Measurements from ENCODE around the gene PDE1C. TPM values are rescaled to one million over a fixed set of nuclear protein-coding genes. Genes with fewer than 3 reads are reported as not detected.
"Not testable (repeated sequence)": the region's sequence is repeated elsewhere in the genome, so short reads cannot be mapped to it uniquely, and the experiment has no call there.

The PDE1C gene
- total RNA-seq = 12.2 TPM

DNA sequence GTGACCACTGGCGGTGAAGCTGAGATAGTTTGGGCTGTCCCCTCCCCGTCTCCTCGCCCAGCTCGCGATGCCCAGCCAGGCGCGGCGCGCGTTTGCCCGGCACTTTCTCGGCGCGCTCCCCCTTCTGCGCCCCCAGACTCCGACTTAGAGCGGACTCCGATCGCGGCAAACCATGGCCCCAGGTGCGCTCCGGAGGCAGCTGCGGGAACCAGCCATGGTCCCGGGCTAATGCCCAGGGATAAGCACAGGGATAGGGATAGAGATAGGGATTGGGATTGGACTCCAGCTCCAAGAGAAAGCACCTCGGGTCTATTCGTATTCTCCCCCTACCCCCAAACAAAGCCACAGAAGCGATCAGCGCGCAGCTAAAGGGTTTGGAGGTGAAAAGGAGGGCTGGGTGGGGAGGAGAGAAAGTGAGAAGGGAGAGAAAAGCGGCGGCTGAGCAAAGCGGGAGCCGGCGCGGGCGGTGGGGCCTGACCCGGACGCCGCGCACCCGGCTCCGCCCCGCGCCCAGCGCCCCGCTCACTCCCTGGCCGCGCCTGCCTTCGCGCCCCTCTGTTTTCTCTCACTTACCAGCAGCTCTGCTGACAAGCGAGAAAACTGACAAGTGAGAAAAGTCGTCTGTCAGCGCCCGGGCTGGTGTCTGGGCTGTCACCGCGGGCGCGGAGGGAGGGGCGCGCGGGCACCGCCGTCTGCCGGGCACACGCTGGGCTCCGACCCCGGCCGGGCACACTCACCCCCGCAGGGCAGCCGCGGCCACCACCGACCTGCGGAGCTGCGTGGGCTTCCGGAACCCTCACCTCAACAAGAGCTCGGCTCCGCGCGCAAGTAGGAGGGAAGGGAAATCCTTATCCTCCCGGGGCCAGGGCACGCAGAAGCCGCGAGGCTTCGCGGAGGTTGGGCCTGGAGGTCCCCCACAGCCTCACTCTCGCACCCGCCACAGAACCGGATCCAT is at the start of gene PDE1C:
PDE1C (minus strand) TSS at position 2 of the 955 bp plus-strand sequence.
- no peak for DNase-seq (ENCODE audit: low spot score)

DNA sequence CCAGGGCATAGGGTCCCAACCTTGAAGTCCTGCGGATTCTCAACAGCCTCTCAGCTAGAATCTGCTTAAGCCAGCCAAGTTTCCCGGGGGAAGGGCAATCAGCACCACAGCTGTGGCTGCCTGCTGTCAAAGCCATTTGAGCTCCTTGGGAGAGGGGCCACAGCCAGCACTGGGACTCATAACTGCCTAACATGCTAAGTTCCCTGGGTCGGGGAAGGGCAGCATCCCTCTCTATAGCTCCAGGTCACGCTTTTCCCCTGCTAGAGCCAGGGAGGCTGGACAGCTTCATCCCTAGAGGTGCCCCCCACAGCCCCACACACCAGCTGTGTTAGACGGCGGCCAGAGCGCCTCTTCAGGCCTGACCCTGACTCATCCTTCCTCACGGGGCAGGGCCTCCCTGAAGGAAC is 49.6 kb upstream of the PDE1C start:
- no peak for DNase-seq (ENCODE audit: low spot score)

DNA sequence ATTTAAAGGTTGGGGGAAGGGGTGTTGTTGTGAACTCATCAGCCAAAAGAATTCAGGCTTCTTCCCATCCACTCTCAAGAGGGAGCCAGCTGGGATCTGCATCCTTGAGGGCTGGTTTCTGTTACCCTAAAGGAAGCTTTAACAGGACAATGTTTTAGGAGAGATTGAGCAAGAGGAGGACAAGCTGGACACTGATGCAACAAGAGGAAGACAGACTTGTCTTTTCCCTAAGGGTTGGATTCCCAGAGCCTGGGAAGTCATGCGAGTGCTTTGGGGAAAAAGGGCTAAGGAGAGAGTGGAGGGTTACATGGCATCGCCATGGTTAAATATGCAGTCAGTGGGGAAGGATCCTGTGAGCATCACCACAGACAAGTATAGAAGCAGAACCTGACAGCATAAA is 47.6 kb upstream of the PDE1C start:
- no peak for DNase-seq (ENCODE audit: low spot score)

DNA sequence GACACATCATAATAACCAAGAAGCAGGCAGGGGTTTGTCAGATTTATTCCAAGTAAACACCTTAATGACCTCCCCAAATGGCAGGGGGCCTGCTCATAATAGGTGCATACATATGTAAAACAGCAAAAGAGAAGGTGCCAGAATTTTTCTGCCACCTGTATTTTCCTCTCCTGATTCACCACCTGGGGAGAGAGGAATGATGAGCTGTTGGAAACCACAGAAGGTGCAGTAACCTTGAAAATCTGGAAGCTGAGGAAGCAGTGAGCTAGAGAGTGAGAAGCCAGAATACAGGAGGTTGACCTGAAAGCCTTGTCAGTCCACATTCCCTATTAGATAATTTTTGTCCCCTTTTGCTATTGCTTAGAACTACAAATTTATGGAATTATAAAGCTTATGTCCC is 46.2 kb upstream of the PDE1C start:
- no peak for DNase-seq (ENCODE audit: low spot score)

DNA sequence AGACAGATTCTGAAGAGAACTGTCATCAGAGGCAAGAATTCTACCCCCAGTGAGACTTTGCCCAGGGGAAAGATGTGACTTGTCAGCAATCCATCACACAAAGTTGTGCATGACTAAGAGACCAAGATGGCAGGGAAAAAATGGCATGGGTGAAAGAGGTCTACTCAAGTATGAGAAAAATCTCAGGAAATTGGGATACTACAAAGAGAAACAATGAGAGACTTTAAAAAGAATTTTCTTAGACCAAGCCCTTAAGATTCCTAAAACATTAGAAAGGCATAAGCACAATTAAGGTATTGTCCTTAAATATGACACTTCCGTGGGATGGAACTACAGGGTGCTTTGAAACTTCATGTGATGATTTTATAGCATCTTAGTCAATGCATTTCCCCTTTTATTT is 45.6 kb upstream of the PDE1C start:
- DNase-seq (ENCODE audit: low spot score) = no peak

DNA sequence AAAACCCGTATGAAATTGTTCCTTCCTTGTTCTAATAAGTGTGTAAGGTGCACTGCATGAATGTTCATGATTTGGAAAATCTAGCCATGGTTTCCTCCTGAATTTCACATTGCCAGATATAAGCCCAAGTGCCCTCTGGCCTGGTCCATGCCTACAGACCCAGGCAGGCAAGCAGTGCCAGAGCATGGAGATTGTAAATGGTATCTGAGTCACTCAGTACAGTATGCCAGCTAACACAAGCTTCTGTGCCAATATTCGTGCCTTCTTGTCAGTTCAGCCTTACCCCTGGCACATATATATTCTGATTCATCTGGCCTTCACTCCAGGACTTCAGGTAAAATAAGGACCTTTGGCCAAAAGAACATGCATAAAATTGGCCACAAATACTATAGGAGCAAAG is 38.4 kb upstream of the PDE1C start:
- no peak for DNase-seq (ENCODE audit: low spot score)

DNA sequence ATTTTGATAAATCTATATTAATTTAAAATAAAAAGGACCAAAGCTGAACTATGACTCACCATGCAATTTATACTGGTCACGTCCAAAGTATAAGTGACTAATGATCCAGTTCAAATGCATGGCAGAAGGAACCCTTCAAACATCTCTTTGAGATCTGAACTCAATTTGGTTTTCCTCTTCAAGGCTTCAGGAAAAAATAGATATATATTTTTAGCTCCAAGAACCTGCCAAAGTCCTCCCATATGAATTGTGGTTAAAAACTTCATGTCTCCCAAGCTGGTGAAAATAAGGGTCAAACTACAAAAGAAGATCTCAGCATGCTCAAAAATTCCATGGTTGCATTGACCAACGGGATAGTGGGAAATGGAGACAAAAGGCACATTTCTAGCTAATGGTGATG is 34.6 kb upstream of the PDE1C start:
- DNase-seq (ENCODE audit: low spot score) = no peak

DNA sequence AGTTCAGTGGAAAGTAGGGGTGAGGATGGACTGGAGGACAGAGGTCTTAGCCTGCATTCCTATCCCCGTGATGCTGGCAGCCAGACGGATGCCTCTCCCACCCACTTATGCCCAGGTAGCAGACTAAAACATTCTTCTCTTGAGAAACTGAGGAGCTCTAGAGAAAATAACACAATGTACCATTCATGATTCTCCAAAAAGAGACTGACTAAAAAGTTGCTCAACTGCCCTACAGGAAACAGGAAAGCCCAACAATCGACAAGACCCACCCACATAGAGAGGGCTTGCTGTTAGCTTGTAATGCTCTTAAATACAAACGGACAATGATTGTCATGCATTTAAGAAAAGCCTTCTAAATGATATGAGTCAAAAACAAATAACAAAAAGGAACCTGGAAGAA is 33.2 kb upstream of the PDE1C start:
- no peak for DNase-seq (ENCODE audit: low spot score)

DNA sequence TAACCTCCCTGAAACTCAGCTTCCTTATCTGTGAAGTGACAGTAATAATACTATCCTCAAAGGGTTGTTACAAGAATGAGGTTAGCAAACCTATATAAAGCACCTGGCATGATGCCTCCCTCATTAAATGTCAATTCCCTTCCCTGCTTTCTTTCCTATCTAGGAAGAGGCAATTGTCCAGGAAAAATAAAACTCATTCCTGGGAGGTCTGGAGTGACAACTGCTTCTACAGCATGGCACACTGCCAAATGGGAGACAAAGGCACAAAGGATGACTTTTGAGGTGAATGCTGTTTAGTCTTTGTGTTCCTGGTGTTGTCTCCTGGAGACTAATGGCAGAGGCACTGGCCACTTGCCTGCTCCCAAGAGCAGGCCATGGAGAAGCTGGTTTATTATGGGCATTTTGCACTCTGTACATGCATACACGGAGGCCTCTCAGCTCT is 32.2 kb upstream of the PDE1C start:
- no peak for DNase-seq (ENCODE audit: low spot score)

DNA sequence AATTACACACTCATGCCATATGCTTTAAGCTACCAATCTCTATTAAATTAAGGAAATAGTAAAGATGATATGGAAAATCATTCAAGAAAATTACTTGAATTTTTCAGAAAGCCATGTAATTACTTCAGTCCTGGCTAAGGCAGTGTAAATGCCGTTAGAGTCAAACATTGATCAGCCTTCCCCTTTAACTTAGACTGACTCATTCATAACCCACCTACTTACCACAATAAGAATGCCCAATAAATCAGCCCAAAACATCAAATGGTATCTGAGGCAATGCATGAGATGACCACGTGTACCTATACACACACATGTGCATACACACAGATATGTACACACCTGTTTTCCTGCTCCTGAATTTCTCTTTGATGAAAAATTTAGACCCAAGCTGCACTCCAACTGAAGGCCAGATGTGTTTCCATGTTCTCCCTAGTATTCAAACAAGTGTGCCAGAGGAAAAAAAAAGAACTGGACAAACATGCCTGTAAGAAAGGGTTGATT is 30.2 kb upstream of the PDE1C start:
- DNase-seq (ENCODE audit: low spot score) = no peak

DNA sequence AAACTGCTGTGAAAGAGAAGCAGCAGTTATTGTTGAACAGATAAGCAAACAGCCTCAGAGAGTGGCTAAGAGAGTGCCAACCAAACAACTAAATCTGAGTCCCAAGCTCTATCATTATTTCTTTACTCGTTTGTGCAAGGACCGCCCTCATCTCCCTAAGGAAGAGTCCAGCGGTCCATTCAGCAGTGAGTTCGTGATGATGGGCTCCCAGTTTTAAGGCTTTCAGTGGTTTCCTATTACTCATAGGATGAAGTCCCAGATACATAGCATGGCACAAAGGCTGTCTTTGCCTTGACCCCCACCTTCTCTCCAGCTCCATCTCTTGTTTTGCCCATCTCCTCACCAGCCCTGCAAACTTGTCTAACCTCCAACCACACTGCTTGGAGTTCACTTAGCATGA is 24.3 kb upstream of the PDE1C start:
- DNase-seq (ENCODE audit: low spot score) = no peak

DNA sequence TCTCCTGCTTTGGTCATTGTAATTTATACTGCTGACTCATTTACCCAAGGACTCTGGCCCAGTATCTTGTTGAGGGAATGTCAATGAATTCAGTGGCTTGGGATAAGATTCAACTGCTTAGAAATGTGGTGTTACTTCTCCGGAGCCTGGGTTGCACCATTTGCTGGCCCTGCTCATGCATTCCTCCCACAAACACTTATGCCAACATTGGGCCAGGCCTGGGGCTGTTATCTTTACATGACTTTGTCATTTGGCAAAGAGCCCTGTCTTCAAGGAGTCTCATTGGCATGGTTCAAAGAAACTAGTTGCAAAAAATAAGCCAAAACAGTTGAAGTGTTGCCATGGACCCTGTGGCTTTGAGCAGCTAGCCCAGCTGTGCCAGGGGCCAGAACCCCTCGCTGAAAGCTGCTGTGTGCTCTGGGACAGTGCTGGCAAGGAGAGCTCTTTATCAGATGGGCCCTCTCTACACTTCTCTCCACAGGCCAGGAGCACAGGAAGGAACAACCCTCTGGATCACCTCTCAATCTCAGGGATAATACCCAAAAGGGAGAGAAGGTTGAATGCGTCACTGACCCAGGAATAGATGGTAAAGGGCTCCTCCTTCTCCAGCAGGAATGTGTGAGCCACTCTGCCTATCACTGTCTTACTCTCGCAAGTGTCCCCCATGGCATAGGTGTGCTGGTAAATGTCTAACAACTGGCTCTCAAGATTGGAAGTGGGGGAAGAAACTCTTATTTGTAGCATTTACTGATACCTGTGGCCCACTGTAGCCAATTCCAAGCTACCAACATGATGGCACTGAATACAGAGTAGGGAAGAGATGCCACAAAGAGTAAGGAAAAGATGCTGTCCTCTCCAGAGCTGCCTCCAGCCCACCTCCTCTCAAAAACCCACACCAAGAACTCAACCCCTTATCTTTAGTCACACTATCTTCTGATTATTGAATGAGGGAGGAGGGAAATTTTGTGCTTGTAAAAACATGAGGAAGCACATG is 23.5 kb upstream of the PDE1C start:
- peak; percentile 60 for DNase-seq (ENCODE audit: low spot score)

DNA sequence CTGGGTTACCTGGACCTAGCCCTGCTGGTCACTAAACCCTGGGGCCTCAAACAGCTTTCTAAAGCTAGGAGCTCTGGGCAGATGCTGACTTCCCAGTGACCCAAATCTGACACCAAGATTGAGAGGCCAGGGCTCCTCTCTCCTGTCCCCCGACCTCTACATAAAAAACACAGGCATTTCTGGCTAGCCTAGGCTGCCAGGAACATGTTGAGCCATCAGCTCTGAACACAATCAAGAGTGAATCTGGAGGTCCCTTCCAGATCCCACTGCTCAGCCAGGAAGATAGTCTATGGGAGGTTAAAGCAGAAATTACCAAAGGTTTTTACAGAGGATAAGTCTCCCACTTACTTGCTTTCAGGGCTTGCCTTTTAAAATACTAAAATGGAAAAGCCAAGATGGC is 22.1 kb upstream of the PDE1C start:
- no peak for DNase-seq (ENCODE audit: low spot score)

DNA sequence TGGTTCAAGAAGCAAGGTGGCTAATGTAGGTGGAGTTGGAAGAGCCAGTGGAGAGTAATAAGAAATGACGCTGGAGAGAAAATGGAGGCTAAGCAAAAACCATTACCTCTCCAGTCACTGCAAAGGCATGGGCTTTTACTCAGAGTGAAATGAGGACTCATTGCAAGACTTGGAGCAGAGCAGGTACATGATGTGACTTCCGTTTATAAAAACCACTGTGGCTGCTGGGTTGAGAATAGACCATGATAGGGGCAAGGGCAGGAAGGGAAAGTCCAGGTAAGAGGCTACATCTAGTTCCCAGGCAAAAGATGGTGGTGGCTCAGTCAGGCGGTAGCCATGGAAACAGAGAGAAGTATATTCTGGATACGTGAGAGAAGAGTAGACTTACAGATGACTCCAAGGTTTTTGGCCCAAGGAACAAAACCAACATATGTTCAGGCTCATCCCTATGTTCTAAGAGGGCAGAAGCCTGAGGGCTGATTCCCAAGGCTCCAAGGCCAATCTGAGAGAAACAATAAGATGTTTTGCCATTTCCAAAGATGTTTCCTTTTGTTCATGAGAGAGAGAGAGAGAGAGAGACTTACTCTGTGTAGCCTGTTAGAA is 21.5 kb upstream of the PDE1C start:
- DNase-seq (ENCODE audit: low spot score) = no peak

DNA sequence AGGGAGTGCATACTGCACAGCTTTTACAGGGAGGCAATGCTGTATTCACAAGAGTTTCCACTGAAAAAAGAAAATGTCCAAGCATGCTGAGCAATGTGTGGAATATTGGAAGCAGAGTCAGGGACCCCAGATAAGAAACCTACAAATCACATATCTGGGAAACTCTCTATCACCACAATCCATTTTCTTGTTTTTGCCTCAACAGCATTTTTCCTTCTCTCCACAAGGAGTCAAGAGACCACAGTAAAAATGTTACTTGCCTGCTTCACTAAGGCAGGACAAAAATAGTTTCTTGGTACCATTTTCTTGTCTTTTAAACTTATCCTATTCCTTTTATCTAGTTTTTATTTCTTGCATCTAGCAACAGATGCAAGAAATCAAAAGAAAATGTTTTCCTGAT is 19.5 kb upstream of the PDE1C start:
- no peak for DNase-seq (ENCODE audit: low spot score)

DNA sequence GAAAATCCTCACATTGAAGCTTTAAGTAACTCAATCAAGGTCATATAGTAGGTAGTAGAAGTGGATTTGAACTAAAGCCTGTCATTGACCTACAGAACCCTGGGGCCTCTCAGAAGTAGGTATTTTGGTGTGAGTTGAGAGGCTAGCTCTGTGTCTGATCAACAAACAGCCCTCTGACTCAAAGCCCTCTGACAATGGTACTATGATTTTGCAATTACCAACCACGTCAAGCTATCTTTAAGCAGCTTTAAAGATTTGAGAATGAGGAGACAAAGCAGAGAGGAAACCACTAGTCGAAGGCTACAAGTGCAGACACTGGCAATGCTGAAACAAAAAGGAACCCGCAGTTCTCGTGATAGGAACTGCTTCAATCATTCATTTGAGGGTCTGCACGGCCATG is 19.0 kb upstream of the PDE1C start:
- no peak for DNase-seq (ENCODE audit: low spot score)

DNA sequence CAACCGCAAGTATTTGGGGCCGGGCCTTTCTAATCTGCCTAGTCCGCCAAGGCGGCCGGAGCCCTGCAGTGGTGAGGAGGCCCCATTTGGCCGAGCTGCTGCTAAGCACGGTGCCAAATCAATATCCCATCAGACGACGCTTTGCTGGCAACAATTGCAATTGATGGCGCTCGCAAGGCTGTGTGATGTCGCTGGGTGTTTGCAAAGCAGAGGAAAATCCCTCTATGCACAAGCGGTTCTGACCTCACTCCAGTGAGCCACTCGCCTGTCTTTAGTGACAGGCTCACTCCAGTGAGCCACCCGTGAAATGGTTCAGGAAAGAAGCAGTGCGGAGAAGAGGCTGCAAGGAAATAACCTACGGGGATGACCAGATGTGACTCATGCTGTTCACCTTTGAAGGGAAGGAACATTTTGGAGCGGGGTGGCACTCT is 18.3 kb upstream of the PDE1C start:
- no peak for DNase-seq (ENCODE audit: low spot score)

DNA sequence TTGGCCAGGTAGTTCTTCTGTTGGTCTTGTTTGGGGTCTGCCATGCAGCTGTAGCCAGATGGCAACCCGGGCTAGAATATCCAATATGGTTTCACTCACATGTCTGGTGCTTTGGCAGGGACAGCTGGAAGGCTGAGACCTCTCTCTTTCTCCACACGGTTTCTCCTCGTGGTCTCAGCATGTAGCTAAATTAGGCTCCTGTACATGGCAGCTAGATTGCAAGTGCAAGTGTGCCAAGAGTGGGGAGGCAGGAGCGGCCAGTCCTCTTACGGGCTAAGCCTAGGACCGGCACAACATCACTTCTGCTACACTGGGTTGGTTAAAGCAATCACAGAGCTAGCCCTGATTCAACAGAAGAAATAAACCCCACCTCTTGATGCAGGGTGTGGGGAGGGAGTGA is 9.3 kb upstream of the PDE1C start:
- no peak for DNase-seq (ENCODE audit: low spot score)

DNA sequence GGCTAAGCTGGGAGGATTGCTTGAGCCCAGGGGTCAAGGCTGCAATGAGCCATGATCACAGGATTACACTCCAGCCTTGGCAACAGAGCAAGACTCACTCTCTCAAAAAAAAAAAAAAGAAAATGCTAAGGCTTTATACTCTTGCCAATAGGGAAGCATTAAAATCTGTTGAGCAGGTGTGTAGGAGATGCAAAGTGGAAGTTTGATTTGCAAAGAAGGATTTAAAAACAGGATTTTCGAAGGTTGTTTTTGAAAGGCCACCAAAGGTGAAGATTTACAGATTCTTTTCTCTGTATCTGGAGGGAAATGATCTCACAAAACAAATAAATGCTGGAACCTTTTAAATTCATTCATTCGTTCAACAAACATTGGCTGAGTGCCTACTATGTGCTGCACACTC is 8.6 kb upstream of the PDE1C start:
- no peak for DNase-seq (ENCODE audit: low spot score)

DNA sequence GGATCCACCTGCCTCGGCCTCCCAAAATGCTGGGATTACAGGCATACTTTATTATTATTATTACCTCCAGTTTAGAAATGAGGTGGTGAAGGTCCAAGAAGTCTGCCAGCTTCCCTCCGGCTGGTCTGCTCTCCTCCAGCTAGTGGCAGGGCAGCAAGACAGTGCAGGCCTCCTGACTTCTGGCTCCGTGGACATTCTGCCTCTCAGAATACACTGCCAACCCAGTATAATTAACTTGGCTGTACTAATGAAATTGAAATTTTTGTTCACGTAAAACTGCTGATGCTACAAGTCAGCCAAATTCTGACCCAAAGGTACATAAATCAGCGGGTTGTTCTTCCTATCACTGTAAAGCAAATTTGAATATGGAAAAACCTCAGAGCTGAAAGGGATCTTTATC is 7.6 kb upstream of the PDE1C start:
- no peak for DNase-seq (ENCODE audit: low spot score)

DNA sequence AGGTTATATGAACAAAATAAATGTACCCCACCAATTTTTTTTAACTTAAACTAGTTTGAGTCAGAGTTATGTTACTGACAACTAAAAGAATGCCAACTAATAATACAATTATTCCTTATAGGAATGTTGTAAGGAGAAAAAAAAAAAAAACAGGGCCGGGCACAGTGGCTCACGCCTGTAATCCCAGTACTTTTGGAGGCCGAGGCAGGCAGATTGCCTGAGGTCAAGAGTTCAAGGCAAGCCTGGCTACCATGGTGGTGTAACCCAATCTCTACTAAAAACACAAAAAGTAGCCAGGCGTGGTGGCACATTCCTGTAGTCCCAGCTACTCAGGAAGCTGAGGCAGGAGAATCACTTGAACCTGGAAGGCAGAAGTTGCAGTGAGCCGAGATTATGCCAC is 6.6 kb upstream of the PDE1C start:
- not testable (repeated sequence) for DNase-seq (ENCODE audit: low spot score)

DNA sequence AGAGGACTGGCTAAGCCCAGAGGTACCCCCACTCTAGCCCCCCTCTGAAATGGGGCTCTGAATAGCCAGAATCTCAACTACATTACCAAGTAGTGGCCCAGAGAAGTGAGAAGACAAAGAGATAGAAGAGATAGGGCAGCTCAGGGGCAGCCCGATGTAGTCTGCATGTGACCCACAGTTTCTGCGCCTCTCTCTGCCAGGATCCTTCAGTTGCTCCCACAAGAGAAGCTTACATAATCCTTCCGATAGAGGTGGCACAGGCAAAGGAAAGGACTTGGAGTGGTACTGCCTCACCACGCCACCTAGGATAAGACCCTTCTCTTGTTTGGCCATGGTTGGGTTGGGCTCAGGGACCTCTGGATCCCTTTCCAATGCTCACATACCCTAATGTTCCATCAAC is 5.4 kb upstream of the PDE1C start:
- DNase-seq (ENCODE audit: low spot score) = no peak
